OCI-LY3 (cell line): ENCODE measurements around the gene HMGN1.

Experiments used
- H2AFZ ChIP-seq: fragments of 200-600, 300-600 bp; shearing (Covaris generic); 2 replicates; pipeline ENCODE4 v1.6.0; 2014; ENCODE audit warnings: antibody characterized with exemption, low read depth, low read length
- H3K27ac ChIP-seq: fragments of 200-600, 300-600 bp; sonication (generic); 2 replicates; pipeline ENCODE4 v1.5.1; 2014; ENCODE audit warnings: mild to moderate bottlenecking, low read length, moderate library complexity, mixed read lengths
- H3K27me3 ChIP-seq: fragments of 200-600, 300-600 bp; sonication (generic); 2 replicates; pipeline ENCODE4 v1.6.1; 2014; ENCODE audit warnings: low read depth, low read length, mixed read lengths
- H3K36me3 ChIP-seq: fragments of 200-600, 300-600 bp; sonication (generic); replicated peaks from 2 replicates; pipeline ENCODE3; 2014; ENCODE audit warnings: low read depth, low read length, mixed read lengths
- H3K4me1 ChIP-seq: fragments of 300-600, 200-600 bp; sonication (generic); 2 replicates; pipeline ENCODE4 v1.6.1; 2014; ENCODE audit warnings: low read length, mixed read lengths
- H3K4me2 ChIP-seq: fragments of 200-600, 300-600 bp; sonication (generic); 2 replicates; pipeline ENCODE4 v1.6.1; 2014; ENCODE audit warnings: low read length, mixed read lengths
- H3K4me3 ChIP-seq: fragments of 300-600, 200-600 bp; sonication (generic); 2 replicates; pipeline ENCODE4 v1.5.1; 2014; ENCODE audit warnings: antibody characterized with exemption, mild to moderate bottlenecking, low read length, moderate library complexity
- H3K79me2 ChIP-seq: fragments of 300-600, 200-600 bp; shearing (Covaris generic); 2 replicates; pipeline ENCODE4 v1.6.1; 2014; ENCODE audit warnings: mild to moderate bottlenecking, low read length, mixed read lengths
- H3K9ac ChIP-seq: fragments of 300-600, 200-600 bp; shearing (Covaris generic); 2 replicates; pipeline ENCODE4 v1.6.0; 2014; ENCODE audit warnings: mild to moderate bottlenecking, low read length, moderate library complexity
- H3K9me3 ChIP-seq: fragments of 200-600, 300-600 bp; shearing (Covaris generic); 2 replicates; pipeline ENCODE4 v1.6.1; 2014; ENCODE audit warnings: low read length, mixed read lengths; ENCODE audit not compliant: insufficient read depth
- H4K20me1 ChIP-seq: fragments of 200-600, 300-600 bp; sonication (generic); 2 replicates; pipeline ENCODE4 v1.6.1; 2016; ENCODE audit warnings: low read length, mixed read lengths; ENCODE audit not compliant: insufficient read depth
- EZH2phosphoT487 ChIP-seq: fragments of 200-600 bp; shearing (Covaris generic); IDR thresholded peaks from 2 replicates; pipeline ENCODE4 v1.6.1; 2018; ENCODE audit warnings: antibody characterized with exemption, mixed run types, low read depth
- TF ChIP-seq, protein P1 (sequence below): fragments of 200-600, 300-600 bp; sonication (generic); IDR thresholded peaks from 2 replicates; pipeline ENCODE4 v1.5.1; 2014; ENCODE audit warnings: antibody characterized with exemption, low read length, low read depth

HMGN1 gene

DNA sequence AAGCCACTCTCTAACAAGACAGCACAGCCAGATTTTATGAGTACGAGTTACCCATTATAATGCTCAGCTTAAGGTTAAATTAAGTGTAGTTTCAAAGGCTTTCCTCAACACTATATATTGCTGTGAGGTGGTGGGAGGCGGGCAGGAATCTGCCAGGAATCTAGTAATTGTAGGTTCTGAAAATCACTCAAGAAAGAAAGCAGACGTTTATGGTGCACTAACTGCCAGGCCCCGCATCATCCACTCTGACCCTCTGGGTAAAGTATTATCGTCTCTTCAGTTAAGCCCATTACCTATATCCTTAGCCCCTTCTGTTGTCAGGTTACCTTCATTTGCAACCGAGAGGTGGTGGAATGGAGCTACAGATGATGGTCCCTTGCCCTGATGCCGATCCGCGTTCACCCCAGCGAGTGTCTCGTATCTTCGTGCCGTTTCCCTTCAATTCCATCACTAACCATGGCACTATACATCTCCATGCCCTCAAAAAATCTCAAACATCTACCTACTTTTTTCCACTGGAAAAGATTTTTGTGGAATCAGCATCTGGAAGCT is 12.4 kb downstream of the HMGN1 start:
- no peak overlapping the region for H3K9ac ChIP-seq
- no peak overlapping the region for H3K27ac ChIP-seq
- H2AFZ ChIP-seq = no peak overlapping the region

DNA sequence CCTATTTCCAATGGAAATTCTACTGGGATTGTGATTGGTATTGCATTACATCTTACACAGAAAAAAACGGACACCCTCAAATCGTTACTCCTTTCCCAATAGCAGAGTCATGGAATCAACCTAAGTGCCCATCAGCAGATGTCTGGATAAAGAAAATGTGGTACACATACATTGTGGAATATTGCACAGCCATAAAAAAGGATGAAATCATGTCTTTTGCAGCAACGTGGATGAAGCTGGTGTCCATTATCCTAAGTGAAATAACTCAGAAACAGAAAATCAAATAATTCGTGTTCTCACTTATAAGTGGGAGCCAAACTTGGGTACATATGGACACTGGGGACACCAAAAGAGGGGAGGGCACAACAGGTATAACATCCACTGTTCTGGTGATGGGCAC is 14.3 kb downstream of the HMGN1 start:
- Histone ChIP-seq H3K9ac (no peak overlapping the region), H3K79me2 (no peaks in the 10 kb centered on the region), H2AFZ (no peak overlapping the region), H3K9me3 (no peaks in the 10 kb centered on the region), H4K20me1 (no peaks in the 10 kb centered on the region), H3K4me2 (no peak overlapping the region), H3K27ac (no peak overlapping the region), H3K4me3 (no peak overlapping the region), H3K27me3 (no peaks in the 10 kb centered on the region), H3K36me3 (no peaks in the 10 kb centered on the region), H3K4me1 (no peaks in the 10 kb centered on the region)
- TF ChIP-seq EZH2phosphoT487 = no peak
- TF ChIP-seq, protein P1, sequence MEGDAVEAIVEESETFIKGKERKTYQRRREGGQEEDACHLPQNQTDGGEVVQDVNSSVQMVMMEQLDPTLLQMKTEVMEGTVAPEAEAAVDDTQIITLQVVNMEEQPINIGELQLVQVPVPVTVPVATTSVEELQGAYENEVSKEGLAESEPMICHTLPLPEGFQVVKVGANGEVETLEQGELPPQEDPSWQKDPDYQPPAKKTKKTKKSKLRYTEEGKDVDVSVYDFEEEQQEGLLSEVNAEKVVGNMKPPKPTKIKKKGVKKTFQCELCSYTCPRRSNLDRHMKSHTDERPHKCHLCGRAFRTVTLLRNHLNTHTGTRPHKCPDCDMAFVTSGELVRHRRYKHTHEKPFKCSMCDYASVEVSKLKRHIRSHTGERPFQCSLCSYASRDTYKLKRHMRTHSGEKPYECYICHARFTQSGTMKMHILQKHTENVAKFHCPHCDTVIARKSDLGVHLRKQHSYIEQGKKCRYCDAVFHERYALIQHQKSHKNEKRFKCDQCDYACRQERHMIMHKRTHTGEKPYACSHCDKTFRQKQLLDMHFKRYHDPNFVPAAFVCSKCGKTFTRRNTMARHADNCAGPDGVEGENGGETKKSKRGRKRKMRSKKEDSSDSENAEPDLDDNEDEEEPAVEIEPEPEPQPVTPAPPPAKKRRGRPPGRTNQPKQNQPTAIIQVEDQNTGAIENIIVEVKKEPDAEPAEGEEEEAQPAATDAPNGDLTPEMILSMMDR = no peak

More for the DNA sequence above, 12.4 kb downstream of the HMGN1 start:
- H3K27me3 ChIP-seq = no peaks in the 10 kb centered on the region
- no peak overlapping the region for H3K4me3 ChIP-seq
- no peak overlapping the region for H3K4me2 ChIP-seq
- TF ChIP-seq EZH2phosphoT487 = no peak
- TF ChIP-seq, protein P1 = no peak
- H3K36me3 ChIP-seq = peaks cover 2% of the 10 kb centered on the region
- no peaks in the 10 kb centered on the region for H4K20me1 ChIP-seq
- H3K79me2 ChIP-seq = no peaks in the 10 kb centered on the region
- no peaks in the 10 kb centered on the region for H3K4me1 ChIP-seq
- H3K9me3 ChIP-seq = no peaks in the 10 kb centered on the region

DNA sequence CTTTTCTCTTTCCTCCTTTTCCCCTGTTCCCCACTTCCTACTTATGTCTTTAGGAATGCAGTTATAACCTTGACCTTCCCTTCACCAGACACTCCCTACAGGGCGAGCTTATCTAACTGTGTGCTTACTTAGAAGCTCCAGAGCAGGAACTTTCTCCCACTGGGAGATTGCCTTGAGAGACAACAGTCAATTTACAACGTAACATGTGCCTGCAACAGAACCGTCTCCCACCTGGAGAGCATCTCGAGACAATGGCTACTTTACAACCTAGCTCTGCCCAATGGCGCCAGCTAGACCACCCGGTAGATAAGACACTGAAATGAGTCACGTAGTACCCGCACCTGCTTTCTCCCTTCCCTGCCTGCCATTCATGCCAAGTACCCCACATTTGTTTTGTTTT is 16.7 kb downstream of the HMGN1 start:
- H3K9ac ChIP-seq = no peak overlapping the region
- no peaks in the 10 kb centered on the region for H3K27me3 ChIP-seq
- H3K4me2 ChIP-seq = no peak overlapping the region
- no peaks in the 10 kb centered on the region for H3K79me2 ChIP-seq
- no peak overlapping the region for H3K27ac ChIP-seq
- TF ChIP-seq, protein P1 = no peak
- no peak for TF ChIP-seq EZH2phosphoT487
- H2AFZ ChIP-seq = no peak overlapping the region
- no peak overlapping the region for H3K4me3 ChIP-seq
- no peaks in the 10 kb centered on the region for H4K20me1 ChIP-seq
- H3K36me3 ChIP-seq = no peaks in the 10 kb centered on the region
- no peaks in the 10 kb centered on the region for H3K9me3 ChIP-seq
- H3K4me1 ChIP-seq = no peaks in the 10 kb centered on the region

DNA sequence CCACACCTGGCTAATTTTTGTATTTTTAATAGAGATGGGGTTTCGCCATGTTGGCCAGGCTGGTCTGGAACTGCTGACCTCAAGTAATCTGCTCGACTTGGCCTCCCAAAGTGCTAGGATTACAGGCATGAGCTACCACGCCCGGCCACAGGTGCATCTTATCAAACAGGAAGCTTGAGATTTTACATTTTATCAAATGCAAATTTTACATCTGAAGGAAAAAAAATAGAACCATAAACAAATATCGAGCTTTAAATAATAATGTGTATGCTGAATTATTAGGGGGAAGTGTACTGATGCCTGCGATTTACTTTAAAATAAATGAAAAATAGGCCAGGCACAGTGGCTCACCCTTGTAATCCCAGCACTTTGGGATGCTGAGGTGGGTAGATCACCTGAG is 18.9 kb downstream of the HMGN1 start:
- Histone ChIP-seq H2AFZ (no peak overlapping the region), H3K4me3 (no peak overlapping the region), H4K20me1 (no peaks in the 10 kb centered on the region), H3K27me3 (no peaks in the 10 kb centered on the region), H3K9me3 (no peaks in the 10 kb centered on the region), H3K4me2 (no peak overlapping the region), H3K4me1 (no peaks in the 10 kb centered on the region), H3K9ac (no peak overlapping the region), H3K79me2 (no peaks in the 10 kb centered on the region), H3K27ac (no peak overlapping the region), H3K36me3 (no peaks in the 10 kb centered on the region)
- TF ChIP-seq, protein P1 = no peak
- TF ChIP-seq EZH2phosphoT487 = no peak
